ENCODE data around the gene GDF10. TPM values are rescaled to one million over a fixed set of nuclear protein-coding genes. Genes with fewer than 3 reads are reported as not detected.
A peak's percentile ranks its signal among the peaks of the same experiment; 100 is the strongest.

GDF10 gene
- total RNA-seq, 1 donor from 2014 or later, result 16.8 TPM

GRCh38 chr10:47335906-47336305 is 35.9 kb downstream of the GDF10 start:
- no peaks in the 10 kb centered on the region for H3K9me3 ChIP-seq
- ATAC-seq, result no peak
- TF ChIP-seq CTCF (IDR thresholded peaks at IDR 0.05), result no peak
- peak; percentile 19 for DNase-seq
- peaks cover 6% of the 10 kb centered on the region for H3K27me3 ChIP-seq
- no peaks in the 10 kb centered on the region for H3K4me1 ChIP-seq
- intact Hi-C loops (cut with DNase I), result no loop called here
- no peaks in the 10 kb centered on the region for H3K36me3 ChIP-seq
- H3K4me3 ChIP-seq, result no peak overlapping the region
- no peak overlapping the region for H3K27ac ChIP-seq

GRCh38 chr10:47336387-47337134 is 36.6 kb downstream of the GDF10 start:
- TF ChIP-seq CTCF (IDR thresholded peaks at IDR 0.05), result no peak
- no peaks in the 10 kb centered on the region for H3K9me3 ChIP-seq
- ATAC-seq, result no peak
- H3K4me3 ChIP-seq, result no peak overlapping the region
- H3K27me3 ChIP-seq, result peaks cover 6% of the 10 kb centered on the region
- no peaks in the 10 kb centered on the region for H3K36me3 ChIP-seq
- H3K4me1 ChIP-seq, result no peaks in the 10 kb centered on the region
- intact Hi-C loops (cut with DNase I), result no loop called here
- H3K27ac ChIP-seq, result no peak overlapping the region
- peak; percentile 34 for DNase-seq

GRCh38 chr10:47337310-47337709 is 37.3 kb downstream of the GDF10 start:
- Histone ChIP-seq H3K4me1 (no peaks in the 10 kb centered on the region), H3K36me3 (no peaks in the 10 kb centered on the region), H3K4me3 (no peak overlapping the region), H3K27ac (no peak overlapping the region), H3K9me3 (no peaks in the 10 kb centered on the region), H3K27me3 (peaks cover 6% of the 10 kb centered on the region)
- no peak for TF ChIP-seq CTCF (IDR thresholded peaks at IDR 0.05)
- ATAC-seq (no peak), DNase-seq (no peak)
- intact Hi-C loops (cut with DNase I), result no loop called here

- intact Hi-C loops (cut with DNase I), result no loop called here
- no peak overlapping the region for H3K4me3 ChIP-seq
- H3K4me1 ChIP-seq, result no peaks in the 10 kb centered on the region
- ATAC-seq (no peak), DNase-seq (peak; percentile 45)
- H3K36me3 ChIP-seq, result no peaks in the 10 kb centered on the region
- TF ChIP-seq CTCF (IDR thresholded peaks at IDR 0.05), result no peak
- H3K27ac ChIP-seq, result no peak overlapping the region
- no peaks in the 10 kb centered on the region for H3K9me3 ChIP-seq
- peaks cover under 1% of the 10 kb centered on the region for H3K27me3 ChIP-seq
These were observed 39.3 kb downstream of the GDF10 start for GRCh38 chr10:47339186-47339735.

GRCh38 chr10:47339759-47340607 is 40.0 kb downstream of the GDF10 start:
- no peak overlapping the region for H3K4me3 ChIP-seq
- peak; percentile 40 for DNase-seq
- H3K9me3 ChIP-seq, result no peaks in the 10 kb centered on the region
- H3K4me1 ChIP-seq, result no peaks in the 10 kb centered on the region
- no peak for TF ChIP-seq CTCF (IDR thresholded peaks at IDR 0.05)
- H3K36me3 ChIP-seq, result no peaks in the 10 kb centered on the region
- ATAC-seq, result peak; percentile 30
- H3K27ac ChIP-seq, result no peak overlapping the region
- intact Hi-C loops (cut with DNase I), result no loop called here
- H3K27me3 ChIP-seq, result no peaks in the 10 kb centered on the region
